Measurements from ENCODE around the gene STPG4.
"Not testable (repeated sequence)": the region's sequence is repeated elsewhere in the genome, so short reads cannot be mapped to it uniquely, and the experiment has no call there.

STPG4 gene

DNA sequence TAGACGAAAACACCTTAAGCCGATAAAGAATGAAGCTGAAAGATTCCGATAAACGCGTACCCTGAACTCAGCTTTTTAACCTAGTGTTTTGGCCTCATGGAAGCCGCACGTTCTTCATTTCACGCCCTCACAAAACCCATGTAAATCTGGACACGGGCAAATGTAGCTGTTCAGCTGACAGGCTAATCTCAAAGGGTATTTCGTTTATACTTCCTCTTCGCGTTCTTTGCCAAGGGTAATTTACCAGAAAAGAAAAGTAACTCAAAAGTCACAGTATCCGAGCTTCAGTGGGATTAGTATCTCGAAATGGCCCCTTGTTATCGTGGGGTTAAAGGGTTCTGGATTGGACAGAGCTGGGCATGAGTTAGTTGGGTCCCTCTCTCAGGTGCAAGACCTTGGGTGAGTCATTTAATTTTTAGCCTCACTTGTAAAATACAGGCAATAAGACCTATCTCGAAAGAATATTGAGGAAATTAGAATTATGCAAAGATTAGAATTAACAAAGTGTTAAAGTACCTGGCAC, 22.0 kb upstream of the STPG4 start:
- no peak for DNase-seq
- in situ Hi-C loops (cut with HindIII; ENCODE audit: low pct_ligation_motif_present, low pct_unique_long_range_greater_than_20kb, low sequenced_read_pairs) = no loop called here

DNA sequence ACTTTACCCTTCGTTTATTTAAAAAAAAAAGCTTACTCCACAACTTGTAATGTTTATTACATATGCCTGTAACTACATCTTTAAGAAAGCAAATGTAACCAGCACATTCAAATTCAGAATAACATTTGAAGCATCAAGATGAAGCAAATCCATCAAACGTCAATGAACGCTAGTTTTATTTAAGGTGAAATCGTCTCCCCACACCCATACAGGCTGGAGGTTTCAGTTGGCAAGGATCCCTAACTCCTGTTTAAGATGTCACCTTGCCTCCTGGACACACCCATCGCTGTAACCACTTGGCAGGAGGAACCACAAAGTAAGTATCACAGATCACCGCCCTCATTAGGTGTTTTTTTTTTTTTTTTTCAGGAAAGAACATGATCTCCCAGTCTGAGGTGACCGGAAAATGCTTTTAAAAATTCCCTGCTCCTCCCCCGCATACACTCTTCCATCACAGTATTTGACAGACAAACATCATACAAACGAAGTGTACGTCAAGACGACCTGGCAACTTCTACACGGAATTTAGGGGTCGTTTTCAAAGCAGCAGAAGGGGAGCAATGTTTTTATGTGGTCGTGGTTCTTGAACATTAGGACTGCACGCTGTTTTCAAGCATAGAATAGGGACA, 19.7 kb upstream of the STPG4 start:
- peak; percentile 67 for DNase-seq
- in situ Hi-C loops (cut with HindIII; ENCODE audit: low pct_ligation_motif_present, low pct_unique_long_range_greater_than_20kb, low sequenced_read_pairs) = loop anchor here (25.0 kb wide), 2 partner anchors 112 to 163 kb away; no protein-coding TSS in a partner anchor

DNA sequence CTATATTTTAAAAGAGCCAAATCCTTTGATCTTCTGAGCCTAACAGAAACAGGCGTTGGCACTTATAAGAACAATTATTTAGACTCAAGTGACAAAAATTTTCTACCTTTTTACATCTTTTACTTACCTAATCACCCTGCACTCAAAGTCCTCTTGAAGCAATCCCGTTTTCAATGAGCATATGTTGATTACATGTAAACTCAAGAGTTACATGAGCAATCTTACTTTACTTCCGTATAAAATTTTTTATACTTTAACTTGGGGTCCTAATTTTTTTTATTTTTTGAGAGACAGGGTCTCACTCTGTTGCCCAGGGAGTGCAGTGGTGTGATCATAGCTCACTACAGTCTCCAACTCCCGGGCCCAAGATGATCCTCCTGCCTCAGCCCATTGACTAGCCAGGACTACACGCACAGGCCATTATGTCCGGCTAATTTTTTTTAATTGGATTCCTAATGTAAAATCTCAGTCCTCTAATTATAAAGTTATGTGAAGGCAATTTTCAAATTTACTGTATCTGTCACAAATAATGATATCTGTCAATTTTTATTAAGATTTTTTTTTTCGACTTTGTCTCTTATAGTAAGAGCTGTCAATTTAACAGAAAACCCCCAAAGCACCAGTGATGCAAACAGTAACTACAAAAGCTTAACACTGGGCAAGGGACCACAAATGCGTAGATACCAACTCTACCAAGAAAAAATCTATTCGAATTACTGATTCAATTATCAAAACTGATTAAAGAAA, 19.1 kb upstream of the STPG4 start:
- in situ Hi-C loops (cut with HindIII; ENCODE audit: low pct_ligation_motif_present, low pct_unique_long_range_greater_than_20kb, low sequenced_read_pairs) = loop anchor here (25.0 kb wide), 2 partner anchors 113 to 162 kb away; no protein-coding TSS in a partner anchor
- no peak for DNase-seq

DNA sequence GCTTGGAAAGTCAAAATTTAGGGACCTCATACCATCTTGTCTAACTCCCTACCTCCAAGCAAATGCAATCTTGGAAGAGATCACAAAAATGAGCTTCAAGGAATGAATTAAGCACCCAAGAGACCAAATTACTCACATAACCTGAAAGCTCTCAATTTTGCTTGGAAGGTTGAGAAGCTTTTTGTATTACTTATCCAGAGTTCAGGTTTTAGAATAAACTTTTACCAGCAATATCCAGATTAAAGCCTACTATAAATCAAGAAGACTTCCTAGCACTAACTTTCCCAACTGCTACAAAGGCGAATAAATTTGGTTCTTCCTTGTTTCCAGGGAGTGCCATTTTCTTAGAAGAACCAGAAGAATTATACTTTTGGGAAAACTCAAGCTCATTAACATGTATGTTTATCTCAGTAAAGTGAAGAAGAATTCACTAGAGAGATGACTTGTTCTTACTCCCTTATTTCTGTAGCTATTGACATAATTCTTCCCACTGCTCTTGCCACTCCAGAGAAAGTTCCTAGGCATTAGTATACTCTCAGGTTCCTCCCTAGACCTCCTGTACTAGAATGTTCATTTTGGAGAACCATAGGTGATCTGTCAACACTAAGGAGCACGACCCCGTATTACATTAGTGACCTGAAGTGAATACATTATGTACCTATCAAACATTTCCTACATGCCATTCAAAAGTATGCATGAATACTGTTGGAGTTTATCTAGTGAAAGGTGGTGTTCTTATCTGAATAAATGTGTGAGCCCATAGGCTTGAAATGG, 18.0 kb upstream of the STPG4 start:
- in situ Hi-C loops (cut with HindIII; ENCODE audit: low pct_ligation_motif_present, low pct_unique_long_range_greater_than_20kb, low sequenced_read_pairs) = loop anchor here (25.0 kb wide), 2 partner anchors 114 to 161 kb away; no protein-coding TSS in a partner anchor
- DNase-seq = no peak

DNA sequence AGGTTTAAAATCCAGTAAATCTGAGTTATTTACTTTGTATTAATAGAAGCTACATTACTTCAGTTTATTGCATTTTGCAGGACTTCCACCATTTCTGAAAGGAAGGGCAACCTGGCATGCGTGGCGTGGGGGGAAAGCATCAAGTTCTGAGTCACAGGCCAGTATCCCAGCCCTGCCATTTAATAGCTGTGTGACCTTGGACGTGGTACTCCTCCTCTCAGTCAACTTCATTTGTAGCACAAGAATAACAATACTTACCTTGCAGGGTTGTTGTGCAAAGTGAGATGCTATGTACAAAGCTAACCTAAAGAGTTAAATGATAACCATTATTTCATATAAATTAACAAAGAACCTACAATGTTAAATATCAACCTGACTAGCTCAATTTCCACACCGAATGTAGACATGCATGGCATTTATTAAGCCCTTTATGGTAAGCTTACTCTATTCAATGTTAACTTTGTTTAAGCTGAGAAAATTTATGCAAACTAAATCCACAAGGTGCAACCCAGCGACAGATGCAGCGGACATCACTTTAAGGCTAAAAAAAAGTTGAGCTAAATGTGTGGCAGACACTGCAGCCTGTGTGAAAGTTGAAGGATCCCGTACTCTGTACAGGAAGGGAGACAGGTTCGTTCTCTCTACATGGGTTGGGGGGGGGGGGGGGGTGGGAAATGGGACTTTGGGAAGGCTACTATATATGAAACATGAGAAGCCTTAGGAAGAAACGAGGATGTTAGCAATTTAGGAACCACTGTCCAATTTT, 17.2 kb upstream of the STPG4 start:
- in situ Hi-C loops (cut with HindIII; ENCODE audit: low pct_ligation_motif_present, low pct_unique_long_range_greater_than_20kb, low sequenced_read_pairs) = loop anchor here (25.0 kb wide), 2 partner anchors 115 to 160 kb away; no protein-coding TSS in a partner anchor
- no peak for DNase-seq

DNA sequence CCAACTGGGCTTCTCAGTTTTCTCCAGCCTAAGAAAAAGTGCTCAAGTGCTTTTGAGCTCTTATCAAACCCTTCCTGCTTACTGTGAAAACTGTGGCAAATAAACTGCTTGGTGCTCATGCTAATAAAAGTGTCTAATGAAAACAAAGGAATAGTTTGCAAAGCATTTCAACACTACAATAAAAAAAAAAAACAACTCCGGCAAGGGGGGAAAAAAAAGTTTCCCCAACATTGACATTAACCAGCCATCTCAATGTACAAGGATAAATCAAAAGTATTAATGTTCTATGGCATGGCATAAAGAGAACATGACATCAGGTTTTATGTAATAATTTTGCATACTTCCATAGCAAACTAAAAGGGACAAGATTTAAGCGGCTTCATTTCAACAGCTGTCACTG, 14.7 kb upstream of the STPG4 start:
- DNase-seq = no peak
- in situ Hi-C loops (cut with HindIII; ENCODE audit: low pct_ligation_motif_present, low pct_unique_long_range_greater_than_20kb, low sequenced_read_pairs) = loop anchor here (25.0 kb wide), 2 partner anchors 118 to 157 kb away; no protein-coding TSS in a partner anchor

DNA sequence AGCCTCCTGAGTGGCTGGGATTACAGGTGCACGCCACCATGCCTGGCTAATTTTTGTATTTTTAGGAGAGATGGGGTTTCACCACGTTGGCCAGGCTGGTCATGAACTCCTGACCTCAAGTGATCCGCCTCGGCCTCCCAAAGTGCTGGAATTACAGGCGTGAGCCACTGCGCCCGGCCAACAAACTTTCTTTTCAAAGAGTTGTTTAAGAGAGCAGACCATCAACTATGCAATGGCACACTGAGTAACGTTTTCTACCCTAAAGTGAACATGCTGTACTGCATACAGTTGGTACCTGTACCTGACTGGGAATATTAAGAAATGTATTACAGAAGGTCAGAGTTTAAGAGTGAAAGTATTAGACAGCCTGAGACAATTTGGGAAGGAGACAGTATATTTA, 13.8 kb upstream of the STPG4 start:
- in situ Hi-C loops (cut with HindIII; ENCODE audit: low pct_ligation_motif_present, low pct_unique_long_range_greater_than_20kb, low sequenced_read_pairs) = loop anchor here (25.0 kb wide), 2 partner anchors 118 to 157 kb away; no protein-coding TSS in a partner anchor
- DNase-seq = not testable (repeated sequence)

DNA sequence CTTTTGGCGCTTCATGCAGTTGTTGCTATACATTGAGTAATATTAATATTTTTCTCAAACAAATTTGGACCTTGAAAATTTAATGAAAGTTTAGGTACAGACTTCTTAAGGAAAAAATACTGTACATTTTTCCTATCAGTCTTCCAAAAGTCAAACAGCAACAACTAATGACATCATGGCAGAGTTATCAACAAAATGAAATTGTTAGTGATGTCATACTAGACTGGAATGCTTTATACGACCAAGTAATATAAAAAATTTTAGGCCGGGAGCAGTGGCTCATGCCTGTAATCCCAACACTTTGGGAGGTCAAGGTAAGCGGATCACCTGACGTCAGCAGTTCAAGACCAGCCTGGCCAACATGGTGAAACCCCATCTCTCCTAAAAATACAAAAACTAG, 12.0 kb upstream of the STPG4 start:
- in situ Hi-C loops (cut with HindIII; ENCODE audit: low pct_ligation_motif_present, low pct_unique_long_range_greater_than_20kb, low sequenced_read_pairs) = loop anchor here (25.0 kb wide), 2 partner anchors 120 to 155 kb away; no protein-coding TSS in a partner anchor
- no peak for DNase-seq

DNA sequence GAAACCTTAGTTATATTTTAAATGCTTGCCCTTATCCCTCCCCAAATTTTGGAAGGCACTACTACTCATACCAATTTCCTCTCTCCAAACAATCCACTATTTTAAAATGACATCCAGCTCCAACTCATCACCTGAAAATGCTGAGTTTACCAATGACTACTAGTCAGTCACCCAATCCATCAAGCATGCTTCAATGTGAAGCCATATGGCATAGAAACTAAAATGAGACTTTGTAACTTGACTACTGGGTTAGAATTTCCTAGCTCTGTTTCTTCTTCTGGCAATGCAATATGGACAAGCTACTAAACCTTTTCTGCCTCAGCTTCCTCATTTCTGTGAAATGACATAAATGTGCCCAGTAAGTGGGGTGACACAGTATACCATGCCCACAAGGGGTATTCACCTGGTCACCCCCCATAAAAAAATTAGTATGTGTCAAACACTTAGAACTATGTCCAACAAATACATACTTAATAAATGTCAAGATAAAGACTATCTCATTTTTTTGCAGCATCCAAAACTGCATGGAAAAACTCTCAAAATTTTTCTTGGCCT, 10.0 kb upstream of the STPG4 start:
- in situ Hi-C loops (cut with HindIII; ENCODE audit: low pct_ligation_motif_present, low pct_unique_long_range_greater_than_20kb, low sequenced_read_pairs) = loop anchor here (25.0 kb wide), 2 partner anchors 122 to 153 kb away; no protein-coding TSS in a partner anchor
- no peak for DNase-seq

DNA sequence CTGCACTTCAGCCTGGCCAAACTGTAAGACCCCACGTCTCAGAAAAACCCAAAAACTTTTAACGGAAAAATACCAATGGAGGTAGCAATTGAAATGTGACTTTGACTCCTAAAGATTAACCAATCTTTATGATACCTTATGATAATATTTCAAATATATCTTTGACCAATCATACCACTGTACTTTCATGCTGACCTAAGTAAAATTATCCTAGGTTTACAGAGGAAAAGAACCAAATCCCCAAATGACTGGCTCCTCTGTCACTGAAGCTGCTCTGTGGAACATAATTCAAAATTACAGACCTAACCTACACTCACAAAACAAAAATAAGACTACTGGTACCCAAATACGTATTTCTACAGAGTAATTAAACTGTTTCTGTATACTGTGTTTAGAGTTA, 7.7 kb upstream of the STPG4 start:
- in situ Hi-C loops (cut with HindIII; ENCODE audit: low pct_ligation_motif_present, low pct_unique_long_range_greater_than_20kb, low sequenced_read_pairs) = loop anchor here (25.0 kb wide), 2 partner anchors 125 to 150 kb away; no protein-coding TSS in a partner anchor
- DNase-seq = no peak

DNA sequence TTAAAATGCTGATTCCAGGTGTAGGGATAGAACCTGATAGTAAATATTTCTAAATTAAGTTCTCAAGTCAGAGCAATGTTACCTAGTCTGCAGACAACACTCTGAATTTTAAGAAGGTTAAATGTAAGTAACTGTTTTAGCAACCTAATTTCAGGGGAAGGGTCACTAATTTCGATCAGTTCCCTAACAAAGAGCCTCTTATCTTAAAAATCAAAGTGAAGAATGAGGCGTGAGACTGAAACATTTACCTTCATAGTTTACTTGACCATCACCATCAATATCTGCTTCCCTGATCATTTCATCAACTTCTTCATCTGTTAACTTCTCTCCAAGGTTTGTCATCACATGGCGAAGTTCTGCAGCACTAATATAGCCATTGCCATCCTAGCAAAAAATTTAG, 6.4 kb upstream of the STPG4 start:
- in situ Hi-C loops (cut with HindIII; ENCODE audit: low pct_ligation_motif_present, low pct_unique_long_range_greater_than_20kb, low sequenced_read_pairs) = loop anchor here (25.0 kb wide), 2 partner anchors 126 to 149 kb away; no protein-coding TSS in a partner anchor

DNA sequence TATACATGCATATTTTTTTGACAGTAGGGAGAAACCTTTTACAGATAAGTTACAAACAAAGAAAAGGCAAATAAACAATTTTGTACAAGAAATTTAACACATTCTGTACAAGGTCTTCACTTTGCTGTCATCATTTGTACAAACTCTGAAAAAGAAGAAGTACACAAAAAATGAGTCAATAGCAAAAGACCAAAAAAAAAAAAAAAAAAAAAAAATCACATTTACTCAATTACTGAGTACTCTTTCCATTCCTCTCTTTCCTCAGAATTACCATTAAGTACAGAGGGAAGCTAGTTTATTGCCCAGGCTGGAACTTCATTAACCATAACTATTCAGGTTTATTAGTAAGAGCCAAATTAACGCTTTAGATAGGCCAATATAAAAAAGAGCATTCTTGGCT, 5.6 kb upstream of the STPG4 start:
- DNase-seq = no peak
- in situ Hi-C loops (cut with HindIII; ENCODE audit: low pct_ligation_motif_present, low pct_unique_long_range_greater_than_20kb, low sequenced_read_pairs) = loop anchor here (25.0 kb wide), 2 partner anchors 127 to 148 kb away; no protein-coding TSS in a partner anchor

More for the DNA sequence above, 6.4 kb upstream of the STPG4 start:
- no peak for DNase-seq

DNA sequence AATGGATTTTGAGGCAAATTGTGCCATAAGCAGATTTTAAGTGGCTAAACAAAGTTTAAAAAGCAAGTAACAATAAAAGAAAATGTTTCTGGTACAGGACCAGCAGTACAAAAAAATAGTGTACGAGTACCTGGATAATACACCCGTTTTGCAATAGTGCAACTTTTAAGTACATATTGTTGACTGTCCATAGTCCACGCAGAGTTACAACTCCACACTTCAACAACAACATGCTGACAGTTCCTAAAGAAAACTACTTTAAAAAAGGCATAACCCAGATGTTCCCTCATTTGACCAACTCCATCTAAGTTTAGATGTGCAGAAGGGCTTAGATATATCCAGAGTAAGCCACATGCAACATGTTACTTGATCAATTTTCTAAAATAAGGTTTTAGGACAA, 5.1 kb upstream of the STPG4 start:
- no peak for DNase-seq
- in situ Hi-C loops (cut with HindIII; ENCODE audit: low pct_ligation_motif_present, low pct_unique_long_range_greater_than_20kb, low sequenced_read_pairs) = loop anchor here (25.0 kb wide), 2 partner anchors 127 to 148 kb away; no protein-coding TSS in a partner anchor

DNA sequence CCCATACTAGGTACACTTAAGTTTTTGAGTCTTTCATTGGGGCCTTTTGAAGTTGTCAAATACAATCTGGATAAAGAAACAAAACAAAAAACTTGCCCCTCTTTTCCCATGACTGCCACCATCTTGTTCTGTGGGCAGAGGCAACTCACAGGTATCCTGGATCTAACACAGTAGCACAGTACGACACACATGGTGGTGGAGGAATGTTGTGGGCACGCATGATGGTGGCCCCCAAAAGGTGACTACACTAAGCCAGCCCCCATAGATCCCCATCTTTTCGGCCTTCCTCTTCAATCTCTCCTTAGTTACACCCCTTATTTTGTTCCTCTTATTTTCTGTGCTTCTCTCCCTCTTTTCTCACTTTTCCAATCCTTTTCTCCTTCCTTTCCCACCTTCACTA, 4.5 kb upstream of the STPG4 start:
- in situ Hi-C loops (cut with HindIII; ENCODE audit: low pct_ligation_motif_present, low pct_unique_long_range_greater_than_20kb, low sequenced_read_pairs) = loop anchor here (25.0 kb wide), 2 partner anchors 128 to 147 kb away; no protein-coding TSS in a partner anchor
- DNase-seq = no peak

DNA sequence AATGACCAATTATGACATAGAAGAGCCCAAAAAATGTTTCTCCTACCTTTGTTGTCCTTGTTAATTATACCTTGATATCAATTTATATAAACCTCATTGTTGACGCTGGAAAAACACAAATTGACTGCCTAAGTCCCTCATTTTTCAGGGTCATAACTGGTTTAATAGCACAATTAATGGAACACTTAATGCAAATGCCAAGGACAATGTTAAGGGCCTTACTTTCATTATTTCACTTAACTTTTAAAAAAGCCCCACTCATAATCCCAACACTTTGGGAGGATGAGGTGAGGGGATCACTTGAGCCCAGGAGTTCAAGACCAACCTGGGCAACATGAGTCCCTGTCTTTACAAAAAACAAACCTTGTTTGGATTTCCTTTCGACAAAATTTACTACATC, 3.5 kb upstream of the STPG4 start:
- DNase-seq = no peak
- in situ Hi-C loops (cut with HindIII; ENCODE audit: low pct_ligation_motif_present, low pct_unique_long_range_greater_than_20kb, low sequenced_read_pairs) = loop anchor here (25.0 kb wide), 2 partner anchors 129 to 146 kb away; no protein-coding TSS in a partner anchor

DNA sequence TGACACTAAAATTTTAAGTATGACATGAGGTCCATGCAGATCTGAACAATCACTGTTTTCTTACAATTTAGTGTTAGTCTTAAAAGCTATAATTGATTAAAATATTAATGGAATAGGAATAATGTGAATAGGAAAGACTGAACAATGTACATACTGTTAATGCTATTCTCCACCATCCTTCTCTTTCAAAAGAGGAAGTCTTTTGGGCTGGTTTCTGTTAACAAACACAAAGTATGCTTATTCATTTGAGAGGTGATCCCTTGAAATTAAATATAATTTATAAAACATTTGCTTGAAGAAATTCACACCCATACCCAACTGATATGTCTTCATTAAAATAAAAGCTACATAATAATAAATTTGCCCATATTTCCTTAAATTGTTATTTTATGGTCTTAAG, 2.3 kb downstream of the STPG4 start:
- DNase-seq = no peak
- in situ Hi-C loops (cut with HindIII; ENCODE audit: low pct_ligation_motif_present, low pct_unique_long_range_greater_than_20kb, low sequenced_read_pairs) = loop anchor here (25.0 kb wide), 2 partner anchors 134 to 141 kb away; no protein-coding TSS in a partner anchor

DNA sequence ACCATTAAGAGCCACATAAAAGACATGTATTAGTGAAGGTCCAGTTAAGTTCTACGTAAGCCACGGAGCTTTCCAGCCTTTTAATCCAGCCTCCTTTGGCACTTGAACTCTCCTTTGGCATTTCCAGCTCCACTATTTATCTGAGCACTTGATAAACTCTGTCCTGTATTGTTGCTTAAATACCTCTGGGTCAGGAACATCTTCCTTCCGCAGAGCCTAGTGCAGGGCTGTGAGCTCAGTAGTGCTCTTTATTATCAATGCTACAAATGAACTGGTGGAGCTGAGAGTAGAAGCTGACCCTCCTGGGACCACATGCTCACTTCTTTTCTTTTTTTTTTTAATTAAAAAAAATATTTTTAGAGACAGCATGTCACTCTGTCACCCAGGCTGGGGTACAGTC, 4.9 kb downstream of the STPG4 start:
- no peak for DNase-seq
- in situ Hi-C loops (cut with HindIII; ENCODE audit: low pct_ligation_motif_present, low pct_unique_long_range_greater_than_20kb, low sequenced_read_pairs) = loop anchor here (25.0 kb wide), 2 partner anchors 137 to 138 kb away; no protein-coding TSS in a partner anchor

Measured in ACHN (cell line).